ENCODE results near the gene TMOD3. TPM values are rescaled to one million over a fixed set of nuclear protein-coding genes. Genes with fewer than 3 reads are reported as not detected.

TMOD3 gene
- total and polyA plus RNA-seq, 2 experiments from 2014 or later: 27.2 to 38.3 TPM

GRCh38 chr15:51879555-51879954 is 50.1 kb downstream of the TMOD3 start:
- Histone ChIP-seq H3K4me3 (no peak overlapping the region), H3K9me3 (ENCODE audit: low read depth) (no peaks in the 10 kb centered on the region), H3K9me2 (replicated peaks; ENCODE audit: insufficient read depth) (no peaks in the 10 kb centered on the region), H3K79me2 (peaks cover 44% of the 10 kb centered on the region), H3K27ac (peak overlapping the region; percentile 55), H3K4me2 (no peak overlapping the region), H3K36me3 (replicated peaks; ENCODE audit: insufficient read depth, low read depth) (no peaks in the 10 kb centered on the region), H2AFZ (no peak overlapping the region), H4K20me1 (ENCODE audit: insufficient read depth, poor library complexity, severe bottlenecking) (peaks cover 7% of the 10 kb centered on the region), H3K4me1 (ENCODE audit: insufficient read depth) (peaks cover 12% of the 10 kb centered on the region), H3K27me3 (no peaks in the 10 kb centered on the region)
- WGBS (ENCODE audit: low lambda C conversion rate, missing lambda C conversion rate): 71% methylated on average over 1 of the region's 1 CpG
- TF ChIP-seq CTCF (IDR thresholded peaks at IDR 0.05; ENCODE audit: poor library complexity) (no peak), EZH2 (IDR thresholded peaks at IDR 0.05; ENCODE audit: borderline replicate concordance) (no peak), EZH2phosphoT487 (IDR thresholded peaks at IDR 0.05; ENCODE audit: low read depth, severe bottlenecking, unreplicated experiment) (no peak)
- DNase-seq (ENCODE audit: low spot score): no peak

- no peak overlapping the region for H3K4me3 ChIP-seq
- H3K4me1 ChIP-seq (ENCODE audit: insufficient read depth): peaks cover 16% of the 10 kb centered on the region
- no peak overlapping the region for H2AFZ ChIP-seq
- peaks cover 7% of the 10 kb centered on the region for H4K20me1 ChIP-seq (ENCODE audit: insufficient read depth, poor library complexity, severe bottlenecking)
- DNase-seq (ENCODE audit: low spot score): no peak
- WGBS (ENCODE audit: low lambda C conversion rate, missing lambda C conversion rate): 76% methylated on average over 2 of the region's 2 CpGs
- H3K79me2 ChIP-seq: peaks cover 38% of the 10 kb centered on the region
- H3K9me3 ChIP-seq (ENCODE audit: low read depth): no peaks in the 10 kb centered on the region
- H3K36me3 ChIP-seq (replicated peaks; ENCODE audit: insufficient read depth, low read depth): no peaks in the 10 kb centered on the region
- no peak overlapping the region for H3K4me2 ChIP-seq
- H3K9me2 ChIP-seq (replicated peaks; ENCODE audit: insufficient read depth): no peaks in the 10 kb centered on the region
- TF ChIP-seq EZH2 (IDR thresholded peaks at IDR 0.05; ENCODE audit: borderline replicate concordance) (no peak), EZH2phosphoT487 (IDR thresholded peaks at IDR 0.05; ENCODE audit: low read depth, severe bottlenecking, unreplicated experiment) (no peak), CTCF (IDR thresholded peaks at IDR 0.05; ENCODE audit: poor library complexity) (no peak)
- H3K27me3 ChIP-seq: no peaks in the 10 kb centered on the region
- H3K27ac ChIP-seq: no peak overlapping the region
Measured at GRCh38 chr15:51883271-51883837, 53.9 kb downstream of the TMOD3 start.

- H2AFZ ChIP-seq: no peak overlapping the region
- peaks cover 7% of the 10 kb centered on the region for H4K20me1 ChIP-seq (ENCODE audit: insufficient read depth, poor library complexity, severe bottlenecking)
- H3K4me3 ChIP-seq: no peak overlapping the region
- H3K9me3 ChIP-seq (ENCODE audit: low read depth): no peaks in the 10 kb centered on the region
- WGBS (ENCODE audit: low lambda C conversion rate, missing lambda C conversion rate): 100% methylated on average over 1 of the region's 1 CpG
- no peak overlapping the region for H3K4me2 ChIP-seq
- H3K27me3 ChIP-seq: no peaks in the 10 kb centered on the region
- H3K79me2 ChIP-seq: peaks cover 38% of the 10 kb centered on the region
- no peaks in the 10 kb centered on the region for H3K9me2 ChIP-seq (replicated peaks; ENCODE audit: insufficient read depth)
- no peaks in the 10 kb centered on the region for H3K36me3 ChIP-seq (replicated peaks; ENCODE audit: insufficient read depth, low read depth)
- H3K4me1 ChIP-seq (ENCODE audit: insufficient read depth): peaks cover 9% of the 10 kb centered on the region
- H3K27ac ChIP-seq: no peak overlapping the region
- no peak for TF ChIP-seq CTCF (IDR thresholded peaks at IDR 0.05; ENCODE audit: poor library complexity)
- TF ChIP-seq EZH2 (IDR thresholded peaks at IDR 0.05; ENCODE audit: borderline replicate concordance): no peak
- TF ChIP-seq EZH2phosphoT487 (IDR thresholded peaks at IDR 0.05; ENCODE audit: low read depth, severe bottlenecking, unreplicated experiment): no peak
- DNase-seq (ENCODE audit: low spot score): no peak
Measured at GRCh38 chr15:51884041-51884440, 54.6 kb downstream of the TMOD3 start.
